ENCODE measurements around the gene DAG1.

The DAG1 gene

DNA sequence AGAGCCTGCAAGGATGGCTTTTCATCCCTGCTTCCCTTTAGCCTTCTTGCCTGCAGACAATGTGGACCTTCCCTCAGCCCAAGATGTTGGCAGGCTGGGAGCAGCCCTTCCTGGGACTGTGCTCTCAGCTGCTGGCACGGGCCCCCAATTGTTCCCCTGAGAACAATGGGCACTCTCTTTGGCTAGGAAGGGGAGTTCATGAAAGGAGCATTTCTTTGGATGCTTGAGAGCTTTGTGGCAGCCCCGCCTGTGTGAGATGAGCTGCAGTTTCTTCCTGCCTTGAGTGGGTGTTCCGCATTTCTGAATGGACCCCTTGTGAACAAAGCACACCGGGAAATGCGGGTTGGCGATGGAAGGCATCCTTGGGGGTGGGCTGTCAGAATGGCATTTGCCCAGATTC is 49.2 kb downstream of the DAG1 start:
- no peak for DNase-seq

DNA sequence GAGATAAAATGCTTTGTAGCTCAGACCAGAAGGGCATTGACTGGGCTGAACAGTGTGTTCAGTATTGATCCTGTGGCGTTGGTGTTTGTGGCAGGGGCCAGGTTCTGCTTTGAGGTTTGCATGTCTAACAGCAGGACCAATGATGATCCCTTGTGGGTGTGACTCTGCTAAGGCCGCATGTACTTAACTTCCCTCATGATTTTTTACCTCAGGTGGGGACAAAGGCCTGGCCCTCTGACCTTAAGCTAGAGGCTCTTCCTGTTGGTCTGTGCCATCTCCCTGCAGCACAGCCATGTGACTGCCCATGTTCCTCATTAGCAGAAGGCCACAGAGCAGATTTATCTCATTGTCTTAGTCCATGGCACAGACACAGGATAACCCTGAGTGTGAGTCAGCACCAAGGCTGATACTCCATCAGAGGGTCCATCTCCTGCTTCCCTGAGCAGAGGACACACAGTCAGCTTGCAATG is 49.9 kb downstream of the DAG1 start:
- no peak for DNase-seq

DNA sequence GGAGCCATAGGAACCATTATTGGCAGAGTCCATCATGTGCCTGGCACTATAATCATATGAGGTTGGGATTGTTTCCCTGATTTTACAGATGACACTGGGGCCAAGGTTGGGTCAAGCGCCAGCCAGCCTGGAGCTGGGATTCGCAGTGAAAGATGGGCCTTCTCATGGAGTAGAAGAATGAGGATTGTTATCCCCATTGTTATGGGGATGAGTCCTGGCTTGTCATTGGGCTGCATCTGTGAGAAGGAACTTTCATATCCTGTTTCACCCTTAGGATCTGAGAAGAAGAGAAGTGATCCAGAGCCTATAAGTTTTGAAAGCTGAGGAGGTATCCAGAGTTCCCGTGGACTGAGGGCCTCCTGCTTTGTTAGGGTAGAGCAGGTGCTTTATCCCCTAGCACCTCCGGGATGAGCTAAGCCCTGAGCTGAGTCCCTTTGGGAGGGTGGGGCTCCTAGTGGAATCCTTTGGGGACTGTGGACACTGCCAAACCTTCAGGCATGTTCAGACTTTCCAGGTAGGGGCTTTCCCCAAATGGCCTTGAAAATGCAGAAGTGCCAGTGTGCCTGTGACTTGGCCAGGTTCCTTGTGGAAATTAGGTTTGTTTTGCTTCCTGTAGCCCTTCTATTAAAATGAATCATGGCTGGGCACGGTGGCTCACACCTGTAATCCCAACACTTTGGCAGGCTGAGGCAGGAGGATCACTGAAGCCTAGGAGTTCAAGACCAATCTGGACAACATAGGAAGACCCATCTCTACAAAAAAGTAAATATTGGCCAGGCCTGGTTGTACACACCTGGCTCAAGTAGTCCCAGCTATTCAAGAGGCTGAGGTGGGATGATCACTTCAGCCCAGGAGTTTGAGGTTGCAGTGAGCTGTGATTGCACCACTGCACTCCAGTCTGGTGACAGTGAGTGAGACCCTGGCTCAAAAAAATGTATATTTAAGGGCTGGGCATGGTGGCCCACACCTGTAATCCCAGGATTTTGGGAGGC is 54.0 kb downstream of the DAG1 start:
- no peak for DNase-seq

DNA sequence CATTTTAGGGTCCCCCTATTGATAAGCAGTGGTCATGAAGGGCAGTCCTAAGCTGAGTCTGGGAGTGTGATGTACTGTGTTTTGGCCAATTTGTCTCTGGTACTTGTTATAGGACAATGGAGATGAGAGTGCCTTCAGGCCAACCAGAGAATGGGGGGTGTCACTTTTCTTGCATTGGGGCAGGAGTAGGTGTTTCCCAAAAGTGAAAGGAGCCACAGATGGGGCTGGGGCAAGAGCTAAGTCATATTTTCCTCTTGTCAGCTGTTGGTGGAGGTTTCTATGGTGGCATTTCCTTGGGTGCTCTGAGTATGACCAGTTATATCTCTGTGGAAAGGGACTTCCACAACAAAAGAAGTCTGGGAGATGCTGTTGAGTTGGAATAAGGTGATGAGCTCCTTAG is 59.5 kb downstream of the DAG1 start:
- no peak for DNase-seq

DNA sequence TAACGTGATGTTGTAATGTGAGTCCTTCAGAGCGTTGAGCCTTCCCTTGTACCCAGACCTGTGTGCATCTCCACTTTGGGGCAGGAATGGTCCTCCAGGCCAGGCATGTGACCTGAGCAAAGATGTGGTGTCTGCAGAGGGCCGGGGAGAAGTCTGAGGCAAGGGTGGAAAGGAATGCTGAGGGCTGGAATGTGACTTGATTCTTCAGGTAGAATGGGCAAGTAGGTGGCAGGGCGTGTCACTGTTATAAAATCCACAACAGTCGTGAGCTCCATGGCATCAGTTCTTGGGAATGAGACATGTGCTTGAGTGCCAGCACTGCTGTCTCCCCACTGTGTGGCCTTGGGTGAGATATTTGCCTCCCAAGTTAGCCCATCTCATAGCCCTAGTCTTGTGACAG is 60.2 kb downstream of the DAG1 start:
- no peak for DNase-seq

DNA sequence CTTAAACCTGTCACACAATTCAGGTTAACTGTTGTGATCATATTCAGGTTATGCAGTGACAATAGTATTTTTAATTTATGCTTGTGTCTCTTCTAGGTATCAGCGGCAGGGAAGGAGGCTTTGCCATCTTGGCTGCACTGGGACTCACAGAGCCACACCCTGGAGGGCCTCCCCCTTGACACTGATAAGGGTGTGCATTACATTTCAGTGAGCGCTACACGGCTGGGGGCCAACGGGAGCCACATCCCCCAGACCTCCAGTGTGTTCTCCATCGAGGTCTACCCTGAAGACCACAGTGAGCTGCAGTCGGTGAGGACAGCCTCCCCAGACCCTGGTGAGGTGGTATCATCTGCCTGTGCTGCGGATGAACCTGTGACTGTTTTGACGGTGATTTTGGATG is 60.6 kb downstream of the DAG1 start:
- no peak for DNase-seq

DNA sequence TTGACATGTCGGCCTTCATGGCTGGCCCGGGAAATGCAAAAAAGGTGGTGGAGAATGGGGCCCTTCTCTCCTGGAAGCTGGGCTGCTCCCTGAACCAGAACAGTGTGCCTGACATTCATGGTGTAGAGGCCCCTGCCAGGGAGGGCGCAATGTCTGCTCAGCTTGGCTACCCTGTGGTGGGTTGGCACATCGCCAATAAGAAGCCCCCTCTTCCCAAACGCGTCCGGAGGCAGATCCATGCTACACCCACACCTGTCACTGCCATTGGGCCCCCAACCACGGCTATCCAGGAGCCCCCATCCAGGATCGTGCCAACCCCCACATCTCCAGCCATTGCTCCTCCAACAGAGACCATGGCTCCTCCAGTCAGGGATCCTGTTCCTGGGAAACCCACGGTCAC is 61.2 kb downstream of the DAG1 start:
- DNase-seq: no peak

DNA sequence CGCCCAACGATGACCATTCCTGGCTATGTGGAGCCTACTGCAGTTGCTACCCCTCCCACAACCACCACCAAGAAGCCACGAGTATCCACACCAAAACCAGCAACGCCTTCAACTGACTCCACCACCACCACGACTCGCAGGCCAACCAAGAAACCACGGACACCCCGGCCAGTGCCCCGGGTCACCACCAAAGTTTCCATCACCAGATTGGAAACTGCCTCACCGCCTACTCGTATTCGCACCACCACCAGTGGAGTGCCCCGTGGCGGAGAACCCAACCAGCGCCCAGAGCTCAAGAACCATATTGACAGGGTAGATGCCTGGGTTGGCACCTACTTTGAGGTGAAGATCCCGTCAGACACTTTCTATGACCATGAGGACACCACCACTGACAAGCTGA is 61.6 kb downstream of the DAG1 start:
- DNase-seq: no peak

DNA sequence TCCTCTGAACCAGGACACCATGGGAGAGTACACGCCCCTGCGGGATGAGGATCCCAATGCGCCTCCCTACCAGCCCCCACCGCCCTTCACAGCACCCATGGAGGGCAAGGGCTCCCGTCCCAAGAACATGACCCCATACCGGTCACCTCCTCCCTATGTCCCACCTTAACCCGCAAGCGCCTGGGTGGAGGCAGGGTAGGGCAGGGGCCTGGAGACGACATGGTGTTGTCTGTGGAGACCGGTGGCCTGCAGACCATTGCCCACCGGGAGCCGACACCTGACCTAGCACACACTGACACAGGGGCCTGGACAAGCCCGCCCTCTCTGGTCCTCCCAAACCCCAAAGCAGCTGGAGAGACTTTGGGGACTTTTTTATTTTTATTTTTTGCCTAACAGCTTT is 63.0 kb downstream of the DAG1 start:
- DNase-seq: no peak

DNA sequence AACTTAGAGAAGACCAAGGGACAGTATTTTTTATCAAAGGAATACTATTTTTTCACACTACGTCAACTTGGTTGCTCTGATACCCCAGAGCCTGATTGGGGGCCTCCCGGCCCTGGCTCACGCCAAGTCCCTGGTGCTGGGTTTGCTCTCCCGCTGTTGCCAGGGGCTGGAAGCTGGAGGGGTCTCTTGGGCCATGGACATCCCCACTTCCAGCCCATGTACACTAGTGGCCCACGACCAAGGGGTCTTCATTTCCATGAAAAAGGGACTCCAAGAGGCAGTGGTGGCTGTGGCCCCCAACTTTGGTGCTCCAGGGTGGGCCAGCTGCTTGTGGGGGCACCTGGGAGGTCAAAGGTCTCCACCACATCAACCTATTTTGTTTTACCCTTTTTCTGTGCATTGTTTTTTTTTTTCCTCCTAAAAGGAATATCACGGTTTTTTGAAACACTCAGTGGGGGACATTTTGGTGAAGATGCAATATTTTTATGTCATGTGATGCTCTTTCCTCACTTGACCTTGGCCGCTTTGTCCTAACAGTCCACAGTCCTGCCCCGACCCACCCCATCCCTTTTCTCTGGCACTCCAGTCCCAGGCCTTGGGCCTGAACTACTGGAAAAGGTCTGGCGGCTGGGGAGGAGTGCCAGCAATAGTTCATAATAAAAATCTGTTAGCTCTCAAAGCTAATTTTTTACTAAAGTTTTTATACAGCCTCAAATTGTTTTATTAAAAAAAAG is 63.9 kb downstream of the DAG1 start:
- DNase-seq: no peak

DNA sequence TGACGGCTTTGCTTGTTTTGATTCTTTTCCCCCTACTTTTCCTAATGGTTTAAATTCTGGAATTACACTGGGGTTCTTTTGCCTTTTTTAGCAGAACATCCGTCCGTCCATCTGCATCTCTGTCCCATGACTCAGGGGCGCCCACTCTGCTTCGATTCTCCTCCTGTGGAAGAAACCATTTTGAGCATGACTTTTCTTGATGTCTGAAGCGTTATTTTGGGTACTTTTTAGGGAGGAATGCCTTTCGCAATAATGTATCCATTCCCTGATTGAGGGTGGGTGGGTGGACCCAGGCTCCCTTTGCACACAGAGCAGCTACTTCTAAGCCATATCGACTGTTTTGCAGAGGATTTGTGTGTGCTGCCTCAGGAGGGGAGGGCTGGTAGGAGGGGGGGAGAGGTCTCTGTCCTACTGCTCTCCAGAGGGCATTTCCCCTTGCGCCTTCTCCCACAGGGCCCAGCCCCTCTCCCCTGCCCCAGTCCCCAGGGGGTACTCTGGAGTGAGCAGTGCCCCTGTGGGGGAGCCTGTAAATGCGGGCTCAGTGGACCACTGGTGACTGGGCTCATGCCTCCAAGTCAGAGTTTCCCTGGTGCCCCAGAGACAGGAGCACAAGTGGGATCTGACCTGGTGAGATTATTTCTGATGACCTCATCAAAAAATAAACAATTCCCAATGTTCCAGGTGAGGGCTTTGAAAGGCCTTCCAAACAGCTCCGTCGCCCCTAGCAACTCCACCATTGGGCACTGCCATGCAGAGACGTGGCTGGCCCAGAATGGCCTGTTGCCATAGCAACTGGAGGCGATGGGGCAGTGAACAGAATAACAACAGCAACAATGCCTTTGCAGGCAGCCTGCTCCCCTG is 64.7 kb downstream of the DAG1 start:
- DNase-seq: no peak

DNA sequence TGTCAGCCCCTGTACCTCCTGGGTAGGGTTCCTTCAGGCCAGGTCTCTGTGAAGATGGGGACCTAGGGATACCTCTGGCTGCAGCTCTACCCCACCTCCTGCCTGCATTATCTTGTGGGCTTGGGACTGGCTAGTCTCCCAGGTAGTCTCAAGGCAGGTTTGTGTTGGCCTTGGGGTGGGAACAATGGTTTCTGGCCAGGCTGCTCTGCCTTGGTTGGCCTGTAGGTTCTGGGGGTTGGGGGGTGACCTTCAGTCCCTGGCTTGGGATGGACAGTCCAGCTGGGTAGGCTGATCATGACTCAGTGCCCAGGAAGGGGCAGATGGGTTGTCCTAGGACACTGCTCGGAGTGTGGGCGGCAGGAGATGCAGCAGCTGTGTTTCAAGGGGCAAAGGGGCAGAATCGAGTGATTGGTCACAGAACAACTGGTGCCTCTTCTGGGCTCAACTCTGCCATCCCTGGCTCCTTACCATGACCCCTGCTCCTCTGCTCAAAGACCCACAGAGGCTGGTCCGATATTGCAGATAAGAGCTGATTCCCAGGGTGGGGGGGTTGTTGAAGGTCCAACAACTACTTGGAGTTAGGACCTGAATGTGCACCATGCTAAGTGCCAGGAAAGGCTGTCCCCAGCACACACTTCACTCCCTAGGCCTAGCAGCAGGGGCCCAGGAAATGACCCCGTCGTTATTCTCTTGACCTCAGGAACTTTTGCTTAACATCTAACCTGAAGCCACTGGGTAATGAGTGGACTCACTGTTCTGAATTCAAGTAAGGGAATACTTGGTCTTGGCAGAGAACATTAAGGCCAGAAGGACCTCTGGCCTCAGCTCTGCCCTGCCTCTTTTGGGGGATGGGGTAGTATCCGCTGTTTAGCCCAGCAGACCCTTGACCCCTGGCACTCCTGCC is 66.2 kb downstream of the DAG1 start:
- DNase-seq: no peak

DNA sequence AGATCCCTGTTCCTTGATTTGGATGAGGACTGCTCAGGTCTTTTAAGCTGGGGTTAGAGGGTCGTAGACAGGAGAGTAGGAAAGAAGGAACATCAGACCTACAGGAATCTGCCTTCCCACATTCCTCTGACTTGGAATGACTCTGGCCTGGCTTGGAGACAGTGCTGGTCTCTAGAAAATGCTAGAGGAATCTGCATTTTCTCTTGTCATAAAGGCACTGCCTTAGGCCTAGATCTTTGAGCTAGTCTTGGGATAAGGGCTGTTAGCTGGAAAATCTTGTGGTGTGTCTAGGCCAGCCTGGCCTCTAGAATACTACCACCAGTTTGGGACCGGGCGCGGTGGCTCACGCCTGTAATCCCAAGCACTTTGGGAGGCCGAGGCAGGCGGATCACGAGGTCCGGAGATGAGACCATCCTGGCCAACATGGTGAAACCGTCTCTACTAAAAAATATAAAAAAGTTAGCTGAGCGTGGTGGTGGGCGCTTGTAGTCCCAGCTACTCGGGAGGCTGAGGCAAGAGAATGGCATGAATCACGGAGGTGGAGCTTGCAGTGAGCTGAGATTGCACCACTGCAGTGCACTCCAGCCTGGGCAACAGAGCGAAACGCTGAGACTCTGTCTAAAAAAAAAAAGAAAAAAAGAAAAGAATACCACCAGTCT is 66.9 kb downstream of the DAG1 start:
- no peak for DNase-seq

DNA sequence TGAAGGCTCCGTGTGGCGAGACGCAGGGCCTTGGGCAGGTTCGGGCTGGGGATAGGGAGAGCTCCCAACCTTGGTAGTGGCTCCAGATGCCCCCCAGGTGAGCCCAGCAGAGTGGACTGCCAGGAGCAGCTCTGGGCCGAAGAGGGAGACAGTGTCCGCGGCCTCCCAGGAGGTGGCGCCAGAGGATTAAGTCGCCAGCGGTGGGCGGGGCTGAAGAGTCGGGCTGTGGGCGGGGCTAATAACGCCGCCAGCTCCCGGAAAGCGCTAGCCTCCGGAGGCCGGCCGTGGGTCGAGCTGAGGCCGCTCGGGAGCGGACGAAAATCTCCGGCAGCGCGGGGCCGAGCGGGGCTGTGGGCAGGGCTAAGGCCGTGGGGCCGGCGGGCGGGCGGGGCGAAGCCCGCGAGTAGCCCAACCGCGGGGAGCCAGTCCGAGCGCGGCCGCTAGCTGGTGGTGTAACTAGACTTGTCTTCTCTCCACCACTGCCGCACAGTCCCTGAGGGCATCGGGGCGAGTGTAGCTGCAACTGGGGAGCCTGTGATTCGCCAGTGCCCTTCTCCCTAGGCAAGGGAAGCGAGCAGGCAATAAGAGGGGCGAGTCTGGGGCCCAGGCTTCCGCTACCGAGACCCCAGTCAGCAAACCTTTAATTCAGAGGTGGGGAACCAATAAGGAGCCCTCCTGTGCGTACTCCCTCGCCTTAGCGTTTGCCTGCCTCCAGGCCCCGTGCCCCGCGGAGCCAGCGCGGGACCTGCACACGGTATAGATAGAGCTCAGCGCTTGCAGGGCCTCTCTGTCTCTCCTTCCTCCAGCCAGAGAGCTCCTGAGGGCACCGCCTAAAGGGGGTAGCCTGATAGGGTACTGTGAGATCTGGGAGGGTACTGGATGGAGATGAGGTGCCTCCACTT is 69.8 kb downstream of the DAG1 start:
- DNase-seq: peak; percentile 88

DNA sequence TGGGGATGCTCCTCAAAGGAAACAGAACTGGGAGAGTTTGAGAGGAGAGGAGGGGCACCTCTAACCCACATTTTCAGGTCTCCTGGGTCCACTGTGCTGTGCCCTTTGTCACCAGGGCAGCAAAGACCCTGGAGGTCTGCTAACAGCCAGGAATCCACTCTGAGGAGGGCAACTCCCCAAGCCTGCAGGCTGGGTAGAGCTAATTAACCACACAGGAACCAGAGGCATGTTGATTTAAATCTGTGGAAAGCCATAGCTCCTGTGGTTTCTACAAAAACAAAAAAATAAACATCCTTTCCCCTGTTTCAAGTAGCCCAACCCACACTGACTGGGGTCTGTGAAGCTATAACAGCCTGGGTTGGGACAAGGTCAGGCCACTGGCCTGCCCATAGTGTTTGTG is 82.0 kb downstream of the DAG1 start:
- no peak for DNase-seq

DNA sequence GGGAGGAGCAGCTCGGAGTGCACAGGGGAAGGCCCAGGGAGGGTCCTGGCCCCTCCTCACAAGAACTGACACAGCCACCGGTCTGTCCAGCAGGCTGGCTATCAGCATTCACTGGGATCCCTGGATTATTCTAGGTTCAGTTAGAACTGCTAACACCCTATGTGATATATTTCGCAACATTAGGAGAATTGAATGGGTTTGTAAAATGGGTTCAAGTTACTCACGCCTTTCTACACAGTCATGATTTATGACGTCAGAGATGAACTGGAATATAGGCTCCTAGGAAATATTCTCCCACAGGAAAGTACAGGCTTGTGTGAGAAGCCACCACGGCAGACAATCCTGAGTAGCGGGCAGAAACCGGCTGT is 83.2 kb downstream of the DAG1 start:
- DNase-seq: no peak

DNA sequence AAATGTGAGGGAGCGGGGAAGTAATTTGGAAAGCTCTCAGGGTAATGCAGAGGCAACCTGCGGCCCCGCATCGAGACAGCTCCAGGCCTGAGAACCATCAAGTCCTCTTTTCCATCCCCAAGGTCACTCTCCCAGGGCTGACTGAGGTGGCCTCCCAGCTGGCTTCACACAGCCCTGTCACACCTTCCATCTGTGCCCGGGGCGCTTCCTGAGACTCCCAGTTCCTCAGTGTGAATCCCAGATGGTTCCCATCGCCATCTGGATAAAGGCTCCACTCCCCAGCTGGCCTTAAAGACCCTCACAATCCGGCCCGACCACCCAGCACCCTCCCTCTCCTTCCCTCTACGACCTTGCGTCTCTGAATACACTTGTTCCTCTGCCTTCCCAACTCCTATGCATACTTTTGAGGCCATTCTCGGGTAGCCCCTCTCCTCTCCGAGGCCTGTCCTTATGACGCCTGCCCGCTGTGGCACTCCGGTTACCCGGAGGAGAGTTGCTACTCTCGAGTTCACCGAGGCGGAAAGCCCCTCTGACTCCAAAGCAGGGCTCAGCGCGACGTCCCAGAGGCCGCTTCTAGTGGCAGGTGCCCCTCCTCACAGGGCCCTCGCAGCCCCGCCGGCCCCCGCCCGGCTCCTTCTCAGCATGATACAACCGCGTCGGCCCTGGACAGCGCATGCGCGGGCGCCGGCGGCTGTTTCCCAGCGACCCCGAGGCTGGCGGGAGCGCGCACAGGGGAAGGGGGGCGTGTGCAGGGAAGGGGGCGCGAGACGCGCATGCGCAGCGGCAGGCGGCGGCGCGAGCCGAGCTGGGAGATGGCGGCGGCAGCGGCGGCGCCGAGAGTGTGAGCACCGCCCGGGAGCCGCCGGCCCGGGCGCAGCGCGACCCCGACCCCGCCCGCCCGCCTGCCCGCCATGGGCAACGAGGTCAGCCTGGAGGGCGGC is 83.9 kb downstream of the DAG1 start, which contains the start of gene BSN:
Gene BSN, plus strand, starts transcription at position 786 of the 941 bp plus-strand sequence. Its CDS starts 126 bp downstream, at position 912.
- DNase-seq: peak; percentile 63

DNA sequence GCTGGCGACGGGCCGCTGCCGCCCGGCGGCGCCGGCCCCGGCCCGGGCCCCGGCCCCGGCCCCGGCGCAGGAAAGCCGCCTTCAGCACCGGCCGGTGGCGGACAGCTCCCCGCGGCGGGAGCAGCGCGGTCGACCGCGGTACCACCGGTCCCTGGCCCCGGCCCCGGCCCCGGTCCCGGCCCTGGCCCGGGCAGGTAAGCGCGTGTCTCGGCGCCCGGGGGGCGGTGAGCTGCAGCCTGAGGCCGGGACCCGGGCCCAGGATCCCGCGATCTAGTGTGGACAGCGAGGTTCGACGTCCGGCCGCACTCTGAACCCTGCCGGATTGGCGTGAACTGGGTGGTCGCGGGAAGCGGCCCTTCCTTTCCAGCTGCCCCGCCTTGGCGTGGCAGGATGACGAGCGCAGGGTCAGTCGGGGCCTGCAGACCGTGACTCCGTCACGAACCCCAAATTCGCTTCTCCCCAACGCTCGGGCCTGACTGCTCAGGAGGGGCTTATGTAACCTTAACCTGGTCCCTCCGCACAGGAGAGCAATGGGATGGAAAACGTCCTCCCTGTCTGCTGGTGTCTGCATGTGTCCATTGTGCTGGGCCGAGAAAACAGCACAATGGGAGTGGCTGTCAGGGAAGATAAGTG is 84.7 kb downstream of the DAG1 start:
- no peak for DNase-seq

Data from NCI-H1048 (cell line).